ENCODE data around the gene ERN1. TPM values are rescaled to one million over a fixed set of nuclear protein-coding genes. Genes with fewer than 3 reads are reported as not detected.
A peak's percentile ranks its signal among the peaks of the same experiment; 100 is the strongest.

ERN1 gene
- total RNA-seq, 2 donors from 2014 or later, result 63.3 to 77.1 TPM

DNA sequence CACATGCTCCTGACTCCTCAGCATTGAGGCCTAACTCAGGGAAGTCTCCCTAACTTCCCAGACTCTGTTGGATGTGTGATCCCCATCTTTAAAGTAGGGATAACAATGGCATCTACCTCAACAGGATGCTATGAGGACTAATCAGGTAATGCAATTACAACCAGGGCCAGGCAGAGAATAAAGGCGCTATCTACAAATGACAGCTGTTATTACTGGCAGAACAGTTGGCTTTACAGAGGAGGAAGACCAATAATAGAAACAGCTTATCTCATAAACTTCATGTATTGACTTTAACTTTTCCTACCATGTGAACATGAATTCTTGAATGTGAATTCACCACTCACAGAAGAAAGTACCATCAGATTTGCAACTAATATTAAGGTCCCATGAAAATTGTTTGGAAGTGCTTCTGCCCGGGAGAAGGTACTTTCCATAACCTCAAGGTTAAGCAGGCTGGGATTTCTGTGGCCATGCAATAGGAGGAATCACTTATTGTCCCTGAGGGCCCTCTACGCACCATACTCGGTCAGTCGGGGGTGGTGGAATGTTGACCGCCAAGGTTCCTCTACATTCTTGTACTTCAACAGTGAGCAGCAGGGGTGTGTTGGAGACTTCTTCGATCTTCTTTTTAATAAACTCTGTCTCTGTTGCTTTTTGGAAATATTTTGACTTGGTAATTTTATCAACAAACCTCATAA is 22.6 kb upstream of the ERN1 start:
- DNase-seq, result peak in 2 of 4 donors; percentile 17 to 48
- peaks cover 98% of the 10 kb centered on the region for H3K4me1 ChIP-seq
- H3K9me3 ChIP-seq, result no peaks in the 10 kb centered on the region
- H3K4me3 ChIP-seq, result no peak overlapping the region
- 46 to 49% methylated on average over 7 of the region's 7 CpGs for WGBS, 2 donors
- H3K36me3 ChIP-seq (replicated peaks in 1 of 2; ENCODE audit: insufficient read depth in 1 of 2, low read depth in 2 of 2), result no peaks in the 10 kb centered on the region
- peak; percentile 10 for ATAC-seq
- intact Hi-C loops (cut with DNase I), result no loop called here
- peak in 1 of 3 donors; percentile 21 for TF ChIP-seq POLR2A (IDR thresholded peaks at IDR 0.05)
- TF ChIP-seq, protein P1, sequence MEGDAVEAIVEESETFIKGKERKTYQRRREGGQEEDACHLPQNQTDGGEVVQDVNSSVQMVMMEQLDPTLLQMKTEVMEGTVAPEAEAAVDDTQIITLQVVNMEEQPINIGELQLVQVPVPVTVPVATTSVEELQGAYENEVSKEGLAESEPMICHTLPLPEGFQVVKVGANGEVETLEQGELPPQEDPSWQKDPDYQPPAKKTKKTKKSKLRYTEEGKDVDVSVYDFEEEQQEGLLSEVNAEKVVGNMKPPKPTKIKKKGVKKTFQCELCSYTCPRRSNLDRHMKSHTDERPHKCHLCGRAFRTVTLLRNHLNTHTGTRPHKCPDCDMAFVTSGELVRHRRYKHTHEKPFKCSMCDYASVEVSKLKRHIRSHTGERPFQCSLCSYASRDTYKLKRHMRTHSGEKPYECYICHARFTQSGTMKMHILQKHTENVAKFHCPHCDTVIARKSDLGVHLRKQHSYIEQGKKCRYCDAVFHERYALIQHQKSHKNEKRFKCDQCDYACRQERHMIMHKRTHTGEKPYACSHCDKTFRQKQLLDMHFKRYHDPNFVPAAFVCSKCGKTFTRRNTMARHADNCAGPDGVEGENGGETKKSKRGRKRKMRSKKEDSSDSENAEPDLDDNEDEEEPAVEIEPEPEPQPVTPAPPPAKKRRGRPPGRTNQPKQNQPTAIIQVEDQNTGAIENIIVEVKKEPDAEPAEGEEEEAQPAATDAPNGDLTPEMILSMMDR (IDR thresholded peaks at IDR 0.05), result peak in 2 of 7 experiments; percentile 9 to 13
- H3K27me3 ChIP-seq, result no peaks in the 10 kb centered on the region
- H3K27ac ChIP-seq, result peak overlapping the region; percentile 63 to 93 (median 72)

DNA sequence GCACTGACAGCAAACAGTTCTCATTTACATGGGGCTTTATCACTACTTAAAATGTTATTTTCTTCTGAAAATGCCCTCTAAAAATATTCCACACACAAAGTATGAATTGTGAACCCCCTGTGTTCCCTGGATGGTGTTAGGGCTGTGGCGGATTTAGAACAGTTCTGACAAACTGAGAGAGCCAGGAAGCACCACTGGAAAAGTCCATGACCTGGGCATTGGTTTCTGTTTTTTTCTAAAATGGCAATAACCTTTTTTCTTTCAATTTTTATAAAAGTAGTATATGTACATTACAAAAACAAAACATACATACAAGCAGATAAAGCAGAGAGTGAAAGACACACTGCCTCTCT is 21.0 kb upstream of the ERN1 start:
- intact Hi-C loops (cut with DNase I), result no loop called here

DNA sequence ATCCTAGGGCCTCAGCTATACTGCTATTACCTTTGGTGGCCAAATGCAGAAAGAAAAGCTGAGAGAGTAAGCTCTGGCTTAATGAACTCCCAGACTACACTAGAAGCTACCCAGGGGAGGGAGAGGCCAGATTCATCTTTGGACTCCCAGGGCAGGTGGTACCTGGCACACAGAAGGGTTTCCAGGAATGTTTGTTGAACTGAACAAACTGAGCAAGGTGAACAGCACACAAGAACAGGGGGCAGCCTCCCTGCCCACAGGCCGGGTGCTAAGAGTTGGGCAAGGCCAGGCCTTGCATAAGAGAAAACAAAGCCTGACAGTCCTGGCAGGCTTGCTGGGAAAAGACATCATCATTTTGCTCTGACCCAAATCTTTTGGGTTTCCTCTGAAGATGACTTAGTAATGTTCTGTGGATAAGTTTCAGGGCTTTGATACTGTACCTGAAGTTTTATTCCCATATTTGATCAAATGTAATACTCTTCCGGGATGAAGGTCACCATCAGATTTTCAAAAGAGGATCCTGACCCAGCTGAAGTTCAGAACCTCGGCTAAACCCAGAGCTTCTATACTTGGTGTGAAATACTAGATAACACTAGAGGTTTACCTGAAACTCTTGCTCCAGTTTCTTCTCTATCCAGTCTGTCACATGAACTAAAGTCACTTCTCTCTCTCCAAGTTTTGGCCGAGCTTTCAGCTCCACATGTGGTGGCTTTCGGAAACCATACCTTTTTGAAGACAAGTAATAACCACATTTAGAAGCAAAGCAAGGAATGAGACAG is 20.5 kb upstream of the ERN1 start:
- H3K36me3 ChIP-seq (replicated peaks in 1 of 2; ENCODE audit: insufficient read depth in 1 of 2, low read depth in 2 of 2), result no peaks in the 10 kb centered on the region
- intact Hi-C loops (cut with DNase I), result no loop called here
- ATAC-seq (peak; percentile 73), DNase-seq (peak; percentile 86 to 95 (median 88))
- H3K4me1 ChIP-seq, result peaks cover 87% of the 10 kb centered on the region
- H3K9me3 ChIP-seq, result no peaks in the 10 kb centered on the region
- TF ChIP-seq, protein P1 (IDR thresholded peaks at IDR 0.05), result no peak
- peak in 2 of 3 donors; percentile 22 to 33 for TF ChIP-seq POLR2A (IDR thresholded peaks at IDR 0.05)
- H3K27ac ChIP-seq, result peak overlapping the region; percentile 28 to 94 (median 76)
- no peaks in the 10 kb centered on the region for H3K27me3 ChIP-seq
- WGBS, 2 donors, result 29 to 40% methylated on average over 5 of the region's 5 CpGs
- no peak overlapping the region for H3K4me3 ChIP-seq

More for the DNA sequence above, 21.0 kb upstream of the ERN1 start:
- Histone ChIP-seq H3K27me3 (no peaks in the 10 kb centered on the region), H3K4me1 (peaks cover 93% of the 10 kb centered on the region), H3K27ac (peak overlapping the region; percentile 28 to 94 (median 76)), H3K4me3 (no peak overlapping the region), H3K9me3 (no peaks in the 10 kb centered on the region), H3K36me3 (replicated peaks in 1 of 2; ENCODE audit: insufficient read depth in 1 of 2, low read depth in 2 of 2) (no peaks in the 10 kb centered on the region)
- ATAC-seq (no peak), DNase-seq (no peak)
- WGBS, 2 donors, result 88 to 100% methylated on average over 1 of the region's 1 CpG
- TF ChIP-seq POLR2A (IDR thresholded peaks at IDR 0.05), result no peak
- TF ChIP-seq, protein P1 (IDR thresholded peaks at IDR 0.05), result no peak

DNA sequence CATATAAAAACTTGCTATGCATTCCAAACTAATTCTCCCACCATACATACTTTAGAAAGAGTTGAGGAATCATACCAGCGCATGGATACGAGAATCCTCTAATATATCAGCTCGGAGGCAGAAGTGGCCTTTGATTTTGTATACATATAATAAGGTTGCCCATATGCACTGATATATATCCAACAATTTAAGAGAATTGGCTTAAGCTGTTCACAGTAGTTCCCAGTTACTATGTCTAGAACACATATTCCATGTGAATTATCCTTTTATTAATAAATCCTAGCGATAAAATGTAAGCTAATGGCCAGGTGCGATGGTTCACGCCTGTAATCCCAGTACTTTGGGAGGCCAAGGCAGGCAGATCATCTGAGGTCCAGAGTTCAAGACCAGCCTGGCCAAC is 19.3 kb upstream of the ERN1 start:
- Histone ChIP-seq H3K27ac (peak overlapping the region in 3 of 4 donors; percentile 60 to 94 (median 93)), H3K9me3 (no peaks in the 10 kb centered on the region), H3K27me3 (no peaks in the 10 kb centered on the region), H3K36me3 (replicated peaks in 1 of 2; ENCODE audit: insufficient read depth in 1 of 2, low read depth in 2 of 2) (no peaks in the 10 kb centered on the region), H3K4me1 (peaks cover 81% of the 10 kb centered on the region), H3K4me3 (no peak overlapping the region)
- ATAC-seq, result no peak
- WGBS, 2 donors, result 80 to 95% methylated on average over 6 of the region's 6 CpGs
- intact Hi-C loops (cut with DNase I), result no loop called here
- TF ChIP-seq POLR2A (IDR thresholded peaks at IDR 0.05), result no peak
- TF ChIP-seq, protein P1 (IDR thresholded peaks at IDR 0.05), result no peak
- DNase-seq, result peak in 1 of 4 donors; percentile 5

Measured in body of pancreas (tissue), 4 donors.